ENCODE measurements around the gene MIXL1.

GRCh38 chr1:226255380-226255779 lies 31.9 kb downstream of the MIXL1 start:
- TF ChIP-seq CTCF (IDR thresholded peaks at IDR 0.05) (no peak), POLR2A (IDR thresholded peaks at IDR 0.05) (no peak)
